Stomach (tissue), 9 donors: Measurements from ENCODE around the gene TBP. TPM values are rescaled to one million over a fixed set of nuclear protein-coding genes. Genes with fewer than 3 reads are reported as not detected.

Source experiments
- DNase-seq, 2 donors: peaks; one replicate each; pipeline versions ENCODE4 v3.0.0 to v3.0.0-alpha.2; 2013 to 2019
- H3K27ac ChIP-seq, 5 donors: fragments of 200-600 bp in 4 of 5; sonication (generic) in 4 of 5; one replicate each; pipeline ENCODE4 v1.5.1; 2013 to 2019; ENCODE audit warnings: mild to moderate bottlenecking in 1 of 5, moderate library complexity in 1 of 5
- H3K27me3 ChIP-seq, 3 donors: fragments of 200-600 bp; sonication (generic); one replicate each; pipeline ENCODE4 v1.5.1; 2017 to 2019; ENCODE audit warnings: mixed run types in 1 of 3
- H3K36me3 ChIP-seq, 4 donors: fragments of 200-600 bp; sonication (generic); 1 replicate in 3 of 4; 2 replicates in 1 of 4; pipeline ENCODE4 v1.5.1; 2016 to 2019
- H3K4me1 ChIP-seq, 4 donors: fragments of 200-600 bp; sonication (generic); one replicate each; pipeline ENCODE4 v1.5.1; 2016 to 2019
- H3K4me3 ChIP-seq, 4 donors: fragments of 200-600 bp; sonication (generic) in 3 of 4; one replicate each; pipeline ENCODE4 v1.5.1; 2016 to 2019; ENCODE audit warnings: mild to moderate bottlenecking in 1 of 4
- H3K9me3 ChIP-seq, 4 donors: fragments of 200-600 bp; sonication (generic); one replicate each; pipeline ENCODE4 v1.5.1; 2016 to 2019
- CTCF ChIP-seq, 7 experiments: fragments of 450-650 bp in 4 of 7; fragments of 200-600 bp in 3 of 7; sonication (generic) in 3 of 7; IDR thresholded peaks; one replicate each; pipeline ENCODE4 v1.5.1; 2016 to 2019; ENCODE audit warnings: antibody characterized with exemption in 7 of 7, control low read depth in 2 of 7, mild to moderate bottlenecking in 1 of 7
- EP300 ChIP-seq: sonication (generic); formaldehyde crosslinking; IDR thresholded peaks from one replicate; pipeline ENCODE4 v1.6.1; 2017; ENCODE audit warnings: antibody characterized with exemption
- POLR2A ChIP-seq, 4 donors: fragments of 450-650 bp; IDR thresholded peaks; one replicate each; pipeline ENCODE4 v1.6.1; 2016; ENCODE audit warnings: antibody characterized with exemption in 4 of 4, control low read depth in 2 of 4, mild to moderate bottlenecking in 1 of 4, moderate library complexity in 1 of 4
- POLR2AphosphoS5 ChIP-seq, 3 donors: sonication (generic); formaldehyde crosslinking; IDR thresholded peaks; one replicate each; pipeline ENCODE4 v1.6.1; 2016; ENCODE audit warnings: antibody characterized with exemption in 3 of 3
- WGBS, 5 donors: extraction: QIAGEN DNeasy Blood & Tissue Kit in 3 of 5; methylation state at CpG; one replicate each; pipeline versions ENCODE4 v1.1.5 to v1.1.7; 2013 to 2018; 5-methylcytosine and 5-hydroxymethylcytosine counted together
- intact Hi-C: fragments of 100-400 bp; cut with DNase I; formaldehyde crosslinking; loops from one replicate; pipeline ENCODE4 v1.15.1; 2023; ENCODE audit warnings: low total_unique reads
- polyA plus RNA-seq, 3 donors: library from polyadenylated mRNA; stranded (reverse); fragments of 200-250 nt; gene quantifications; one replicate each; pipeline ENCODE4 v1.2.3, GENCODE V29; 2013
- total RNA-seq, 5 donors: library from RNA; depleted of rRNA; stranded (reverse); fragments of >200 nt; gene quantifications; one replicate each; pipeline versions ENCODE4 v1.1.0 to v1.2.3, GENCODE V29; 2014 to 2016
- donor health status: healthy with polysubstance abuse.
- donor health status: Bipolar disorder and iron deficiency.
- donor health status: healthy.

The TBP gene
- total and polyA plus RNA-seq, 8 donors, result 6.2 to 50.2 (median 13.5) TPM

- intact Hi-C loops, result no loop called here
Measured at GRCh38 chr6:170509723-170510018, 44.5 kb upstream of the TBP start.

GRCh38 chr6:170510631-170511030, 43.5 kb upstream of the TBP start:
- WGBS, 5 donors, result 93 to 96% (median 94%) methylated on average over 20 of the region's 20 CpGs
- no peaks in the 10 kb centered on the region for H3K36me3 ChIP-seq
- intact Hi-C loops, result no loop called here
- H3K4me3 ChIP-seq, result no peak overlapping the region
- H3K9me3 ChIP-seq, result no peaks in the 10 kb centered on the region
- DNase-seq, result no peak
- TF ChIP-seq CTCF (IDR thresholded peaks at IDR 0.05), result no peak
- no peak for TF ChIP-seq POLR2AphosphoS5 (IDR thresholded peaks at IDR 0.05)
- TF ChIP-seq EP300, result no peak
- TF ChIP-seq POLR2A (IDR thresholded peaks at IDR 0.05), result no peak
- no peak overlapping the region for H3K27ac ChIP-seq
- H3K4me1 ChIP-seq, result no peaks in the 10 kb centered on the region
- H3K27me3 ChIP-seq, result peaks cover 0 to 6% (median 0%) of the 10 kb centered on the region in 3 donors

More at GRCh38 chr6:170509723-170510018, 44.5 kb upstream of the TBP start:
- H3K9me3 ChIP-seq, result no peaks in the 10 kb centered on the region
- DNase-seq, result no peak
- no peaks in the 10 kb centered on the region for H3K4me1 ChIP-seq
- 88 to 98% (median 94%) methylated on average over 3 of the region's 3 CpGs for WGBS, 5 donors
- no peaks in the 10 kb centered on the region for H3K36me3 ChIP-seq
- TF ChIP-seq CTCF (IDR thresholded peaks at IDR 0.05), result no peak
- TF ChIP-seq POLR2A (IDR thresholded peaks at IDR 0.05), result no peak
- TF ChIP-seq EP300, result no peak
- TF ChIP-seq POLR2AphosphoS5 (IDR thresholded peaks at IDR 0.05), result no peak
- no peak overlapping the region for H3K27ac ChIP-seq
- H3K27me3 ChIP-seq, result peaks cover 0 to 6% (median 0%) of the 10 kb centered on the region in 3 donors
- no peak overlapping the region for H3K4me3 ChIP-seq

- Histone ChIP-seq H3K4me1 (no peaks in the 10 kb centered on the region), H3K27ac (no peak overlapping the region), H3K36me3 (no peaks in the 10 kb centered on the region), H3K4me3 (no peak overlapping the region), H3K27me3 (peaks cover 0 to 6% (median 0%) of the 10 kb centered on the region in 3 donors), H3K9me3 (peaks cover 0 to 3% (median 0%) of the 10 kb centered on the region in 4 donors)
- intact Hi-C loops, result no loop called here
- TF ChIP-seq POLR2A (IDR thresholded peaks at IDR 0.05) (no peak), EP300 (no peak), POLR2AphosphoS5 (IDR thresholded peaks at IDR 0.05) (no peak), CTCF (IDR thresholded peaks at IDR 0.05) (no peak)
- WGBS, 5 donors, result 81 to 92% (median 87%) methylated on average over 4 of the region's 4 CpGs
- no peak for DNase-seq
Measured at GRCh38 chr6:170512249-170512648, 41.9 kb upstream of the TBP start.

DNA sequence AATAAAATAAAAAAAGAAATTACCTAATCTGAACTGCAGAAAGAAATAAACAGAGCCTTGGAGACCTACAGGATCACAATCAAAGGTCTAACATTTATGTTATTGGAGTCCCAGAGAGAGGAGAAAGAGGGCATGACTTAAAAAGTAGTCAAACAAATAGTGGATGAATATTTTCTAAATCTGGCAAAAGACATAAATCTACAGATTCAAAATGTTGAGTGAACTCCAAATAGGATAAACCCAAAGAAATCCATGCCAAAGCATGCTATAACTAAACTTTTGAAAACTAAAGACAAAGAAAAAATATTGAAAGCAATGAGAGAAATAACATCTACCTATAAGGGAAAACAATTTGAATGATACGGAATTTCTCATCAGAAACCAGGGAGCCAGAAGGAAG, 39.3 kb upstream of the TBP start:
- peaks cover 0 to 2% (median 0%) of the 10 kb centered on the region in 3 donors for H3K27me3 ChIP-seq
- H3K9me3 ChIP-seq, result peaks cover 0 to 3% (median 0%) of the 10 kb centered on the region in 4 donors
- DNase-seq, result no peak
- no peak overlapping the region for H3K27ac ChIP-seq
- H3K4me3 ChIP-seq, result no peak overlapping the region
- intact Hi-C loops, result no loop called here
- no peak for TF ChIP-seq CTCF (IDR thresholded peaks at IDR 0.05)
- TF ChIP-seq POLR2AphosphoS5 (IDR thresholded peaks at IDR 0.05), result no peak
- no peak for TF ChIP-seq EP300
- no peak for TF ChIP-seq POLR2A (IDR thresholded peaks at IDR 0.05)
- H3K4me1 ChIP-seq, result no peaks in the 10 kb centered on the region
- no peaks in the 10 kb centered on the region for H3K36me3 ChIP-seq
- WGBS, 5 donors, result 62 to 90% (median 78%) methylated on average over 1 of the region's 1 CpG
